ENCODE results near the gene RETN. TPM values are rescaled to one million over a fixed set of nuclear protein-coding genes. Genes with fewer than 3 reads are reported as not detected.

RETN gene
- total RNA-seq, 4 donors from 2014 or later: not detected

DNA sequence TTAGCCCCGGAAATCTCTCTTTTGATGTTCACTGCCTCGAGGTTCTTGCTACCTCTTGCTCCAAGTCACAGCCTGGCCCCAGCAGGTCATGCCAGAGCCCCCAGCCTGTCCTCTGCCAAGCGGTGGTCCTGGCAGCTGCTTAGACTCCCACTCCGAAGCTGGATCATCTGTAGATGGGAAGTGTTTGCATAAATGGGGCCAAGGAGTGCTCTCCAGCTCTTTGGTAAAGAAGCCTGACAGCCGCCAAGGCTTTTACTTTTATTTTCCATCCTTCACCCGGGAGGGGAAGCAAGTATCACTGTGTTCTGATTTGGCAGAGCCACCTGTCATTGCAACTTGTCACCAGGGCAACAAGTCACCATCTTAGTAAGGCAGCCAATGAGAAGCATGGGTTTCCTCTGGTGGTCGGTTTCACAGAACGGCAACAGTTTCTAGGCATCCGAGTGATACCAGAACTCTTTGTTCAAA lies 10.6 kb upstream of the RETN start:
- ATAC-seq: no peak

DNA sequence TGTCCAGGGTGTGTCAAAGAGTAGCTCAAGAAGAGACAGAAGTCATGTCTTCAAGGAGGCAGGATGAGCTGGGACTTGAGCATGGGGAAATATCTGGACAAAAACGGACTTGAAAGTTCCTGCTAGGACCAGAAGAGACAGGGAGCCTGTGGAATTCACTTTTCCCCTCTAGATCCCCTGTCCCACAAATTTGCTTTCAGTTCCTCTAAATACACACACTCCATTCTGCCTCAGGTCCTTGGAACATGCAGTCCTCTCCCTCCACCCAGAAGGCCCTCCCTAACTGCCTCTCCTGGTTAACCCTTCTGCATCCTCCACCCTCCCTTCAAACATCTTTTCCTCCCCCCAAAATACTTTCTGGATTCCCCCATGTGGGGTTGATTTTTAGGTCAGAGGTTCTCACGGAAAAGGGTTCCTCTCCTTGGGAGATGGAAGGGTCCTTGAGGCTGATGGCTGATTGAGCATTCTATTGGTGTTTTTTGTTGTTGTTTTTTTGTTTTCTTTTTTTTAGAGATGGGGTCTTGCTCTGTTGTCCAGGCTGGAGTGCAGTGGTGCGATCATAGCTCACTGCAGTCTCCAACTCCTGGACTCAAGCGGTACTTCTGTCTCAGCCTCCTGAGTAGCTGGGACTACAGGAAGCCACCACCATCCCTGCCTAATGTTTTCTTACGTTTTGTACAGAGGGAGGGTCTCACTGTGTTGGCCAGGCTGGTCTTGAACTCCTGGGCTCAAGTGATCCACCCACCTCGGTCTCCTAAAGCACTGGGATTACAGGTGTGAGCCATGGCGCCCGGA lies 6.9 kb upstream of the RETN start:
- TF ChIP-seq, protein P1, sequence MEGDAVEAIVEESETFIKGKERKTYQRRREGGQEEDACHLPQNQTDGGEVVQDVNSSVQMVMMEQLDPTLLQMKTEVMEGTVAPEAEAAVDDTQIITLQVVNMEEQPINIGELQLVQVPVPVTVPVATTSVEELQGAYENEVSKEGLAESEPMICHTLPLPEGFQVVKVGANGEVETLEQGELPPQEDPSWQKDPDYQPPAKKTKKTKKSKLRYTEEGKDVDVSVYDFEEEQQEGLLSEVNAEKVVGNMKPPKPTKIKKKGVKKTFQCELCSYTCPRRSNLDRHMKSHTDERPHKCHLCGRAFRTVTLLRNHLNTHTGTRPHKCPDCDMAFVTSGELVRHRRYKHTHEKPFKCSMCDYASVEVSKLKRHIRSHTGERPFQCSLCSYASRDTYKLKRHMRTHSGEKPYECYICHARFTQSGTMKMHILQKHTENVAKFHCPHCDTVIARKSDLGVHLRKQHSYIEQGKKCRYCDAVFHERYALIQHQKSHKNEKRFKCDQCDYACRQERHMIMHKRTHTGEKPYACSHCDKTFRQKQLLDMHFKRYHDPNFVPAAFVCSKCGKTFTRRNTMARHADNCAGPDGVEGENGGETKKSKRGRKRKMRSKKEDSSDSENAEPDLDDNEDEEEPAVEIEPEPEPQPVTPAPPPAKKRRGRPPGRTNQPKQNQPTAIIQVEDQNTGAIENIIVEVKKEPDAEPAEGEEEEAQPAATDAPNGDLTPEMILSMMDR (IDR thresholded peaks at IDR 0.05): no peak
- H3K9me3 ChIP-seq: no peaks in the 10 kb centered on the region
- H3K36me3 ChIP-seq: no peaks in the 10 kb centered on the region
- H3K4me3 ChIP-seq: no peak overlapping the region
- H3K27ac ChIP-seq: no peak overlapping the region
- H3K27me3 ChIP-seq: peaks cover 78% of the 10 kb centered on the region
- ATAC-seq: no peak
- 70 to 82% methylated on average over 3 to 8 of the region's 8 CpGs for WGBS, 2 donors (ENCODE audit: low coverage in 1 of 2)
- no peaks in the 10 kb centered on the region for H3K4me1 ChIP-seq

More for the DNA sequence above, 10.6 kb upstream of the RETN start:
- H3K9me3 ChIP-seq: no peaks in the 10 kb centered on the region
- H3K27me3 ChIP-seq: peaks cover 49% of the 10 kb centered on the region
- TF ChIP-seq POLR2AphosphoS5 (IDR thresholded peaks at IDR 0.05) (no peak), POLR2A (IDR thresholded peaks at IDR 0.05) (no peak), EP300 (IDR thresholded peaks at IDR 0.05) (no peak)
- TF ChIP-seq, protein P1 (IDR thresholded peaks at IDR 0.05): no peak
- H3K4me1 ChIP-seq: no peaks in the 10 kb centered on the region
- H3K27ac ChIP-seq: no peak overlapping the region
- no peaks in the 10 kb centered on the region for H3K36me3 ChIP-seq
- 7 to 28% methylated on average over 3 to 8 of the region's 9 CpGs for WGBS, 2 donors (ENCODE audit: low coverage in 1 of 2)
- H3K4me3 ChIP-seq: no peak overlapping the region

DNA sequence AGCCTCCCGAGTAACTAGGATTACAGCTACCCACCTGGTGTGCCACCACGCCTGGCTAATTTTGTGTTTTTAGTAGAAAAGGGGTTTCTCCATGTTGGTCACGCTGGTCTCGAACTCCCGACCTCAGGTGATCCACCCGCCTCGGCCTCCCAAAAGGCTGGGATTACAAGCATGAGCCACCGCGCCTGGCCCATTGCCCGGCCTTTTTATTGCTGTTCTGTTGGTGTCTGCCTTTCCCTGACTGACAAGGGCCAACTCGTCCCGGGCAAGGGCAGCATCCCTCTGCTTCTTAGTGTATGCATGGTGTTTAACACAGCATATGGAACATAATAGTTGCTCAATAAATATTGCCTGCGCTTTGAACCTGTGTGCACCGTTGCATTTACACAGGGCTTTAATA lies 6.2 kb upstream of the RETN start:
- no peaks in the 10 kb centered on the region for H3K4me1 ChIP-seq
- WGBS, 2 donors (ENCODE audit: low coverage in 1 of 2): 72 to 80% methylated on average over 4 to 11 of the region's 14 CpGs
- no peak overlapping the region for H3K27ac ChIP-seq
- no peaks in the 10 kb centered on the region for H3K36me3 ChIP-seq
- H3K9me3 ChIP-seq: no peaks in the 10 kb centered on the region
- no peak overlapping the region for H3K4me3 ChIP-seq
- peaks cover 83% of the 10 kb centered on the region for H3K27me3 ChIP-seq
- ATAC-seq: no peak
- TF ChIP-seq POLR2AphosphoS5 (IDR thresholded peaks at IDR 0.05) (no peak), EP300 (IDR thresholded peaks at IDR 0.05) (no peak), POLR2A (IDR thresholded peaks at IDR 0.05) (no peak)
- TF ChIP-seq, protein P1 (IDR thresholded peaks at IDR 0.05): no peak

DNA sequence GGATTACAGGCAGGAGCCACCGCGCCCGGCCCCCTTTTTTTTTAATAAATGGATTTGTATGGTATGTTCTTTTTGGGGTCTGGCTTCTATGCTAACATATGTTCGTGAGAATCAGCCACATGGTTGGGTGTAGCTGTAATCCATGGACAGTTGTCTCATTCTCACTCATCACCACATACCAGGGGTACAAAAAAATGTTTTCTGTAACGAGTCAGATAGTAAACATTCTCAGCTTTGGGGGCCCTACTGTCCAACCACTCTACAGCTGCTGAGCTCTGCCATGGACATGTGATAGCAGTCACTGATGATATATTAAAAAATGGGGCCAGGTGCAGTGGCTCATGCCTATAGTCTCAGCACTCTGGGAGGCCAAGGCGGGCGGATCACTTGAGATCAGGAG lies 5.1 kb upstream of the RETN start:
- no peaks in the 10 kb centered on the region for H3K9me3 ChIP-seq
- no peaks in the 10 kb centered on the region for H3K36me3 ChIP-seq
- peaks cover 83% of the 10 kb centered on the region for H3K27me3 ChIP-seq
- H3K4me1 ChIP-seq: no peaks in the 10 kb centered on the region
- ATAC-seq: no peak
- no peak for TF ChIP-seq POLR2A (IDR thresholded peaks at IDR 0.05)
- TF ChIP-seq POLR2AphosphoS5 (IDR thresholded peaks at IDR 0.05): no peak
- no peak for TF ChIP-seq EP300 (IDR thresholded peaks at IDR 0.05)
- TF ChIP-seq, protein P1 (IDR thresholded peaks at IDR 0.05): no peak
- WGBS, 2 donors (ENCODE audit: low coverage in 1 of 2): 37 to 65% methylated on average over 2 to 7 of the region's 7 CpGs
- H3K27ac ChIP-seq: no peak overlapping the region
- no peak overlapping the region for H3K4me3 ChIP-seq

DNA sequence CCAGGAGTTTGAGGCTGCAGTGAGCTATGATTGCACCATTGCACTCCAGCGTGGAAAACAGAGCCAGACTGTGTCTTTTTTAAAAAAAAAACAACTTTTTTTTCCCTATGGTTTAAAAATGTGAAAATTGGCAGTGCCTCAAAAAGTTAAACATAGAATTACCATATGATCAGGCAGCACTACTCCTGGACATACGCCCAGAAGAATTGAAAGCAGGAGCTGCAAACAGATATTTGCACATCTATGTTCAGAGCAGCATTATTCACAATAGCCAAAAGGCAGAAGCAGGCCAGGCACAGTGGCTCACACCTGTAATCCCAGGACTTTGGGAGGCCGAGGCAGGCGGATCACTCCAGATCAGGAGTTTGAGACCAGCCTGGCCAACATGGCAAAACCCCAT lies 3.8 kb upstream of the RETN start:
- H3K4me3 ChIP-seq: no peak overlapping the region
- WGBS, 2 donors (ENCODE audit: low coverage in 1 of 2): 11 to 38% methylated on average over 4 of the region's 4 CpGs

More for the DNA sequence above, 3.8 kb upstream of the RETN start:
- Histone ChIP-seq H3K4me1 (no peaks in the 10 kb centered on the region), H3K9me3 (no peaks in the 10 kb centered on the region), H3K27ac (no peak overlapping the region), H3K27me3 (peaks cover 84% of the 10 kb centered on the region), H3K36me3 (no peaks in the 10 kb centered on the region)
- ATAC-seq: no peak
- TF ChIP-seq, protein P1 (IDR thresholded peaks at IDR 0.05): no peak
- TF ChIP-seq POLR2A (IDR thresholded peaks at IDR 0.05) (no peak), EP300 (IDR thresholded peaks at IDR 0.05) (no peak), POLR2AphosphoS5 (IDR thresholded peaks at IDR 0.05) (no peak)

All from gastroesophageal sphincter (tissue), 4 donors.